RKO (cell line): ENCODE data around the gene MALT1.

ENCODE experiments used
- DNase-seq: peaks from one replicate; pipeline ENCODE4 v3.0.0-alpha.2; 2016; ENCODE audit warnings: low spot score

Gene MALT1

DNA sequence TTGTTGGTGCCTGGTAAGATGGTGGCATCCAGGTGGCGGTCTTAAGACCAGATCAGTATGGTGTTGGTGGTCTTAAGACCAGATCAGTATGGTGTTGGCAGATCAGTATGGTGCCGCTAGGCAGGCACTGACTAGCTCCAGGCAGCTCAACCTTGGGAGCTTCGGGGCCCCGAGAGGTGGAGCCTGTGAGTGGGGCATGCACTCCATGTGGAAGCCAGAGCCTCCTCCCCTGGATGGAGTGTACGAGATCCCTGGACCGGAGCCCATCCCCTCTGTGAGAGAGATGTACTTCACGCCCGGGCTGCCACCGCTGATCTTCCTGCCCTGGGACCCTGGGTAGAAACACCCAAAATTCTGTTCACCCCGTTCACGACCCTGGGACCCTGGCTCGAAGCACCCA, 19.0 kb downstream of the MALT1 start:
- DNase-seq, result no peak

- no peak for DNase-seq
Measured at GRCh38 chr18:58691256-58691655, 20.0 kb downstream of the MALT1 start.

DNA sequence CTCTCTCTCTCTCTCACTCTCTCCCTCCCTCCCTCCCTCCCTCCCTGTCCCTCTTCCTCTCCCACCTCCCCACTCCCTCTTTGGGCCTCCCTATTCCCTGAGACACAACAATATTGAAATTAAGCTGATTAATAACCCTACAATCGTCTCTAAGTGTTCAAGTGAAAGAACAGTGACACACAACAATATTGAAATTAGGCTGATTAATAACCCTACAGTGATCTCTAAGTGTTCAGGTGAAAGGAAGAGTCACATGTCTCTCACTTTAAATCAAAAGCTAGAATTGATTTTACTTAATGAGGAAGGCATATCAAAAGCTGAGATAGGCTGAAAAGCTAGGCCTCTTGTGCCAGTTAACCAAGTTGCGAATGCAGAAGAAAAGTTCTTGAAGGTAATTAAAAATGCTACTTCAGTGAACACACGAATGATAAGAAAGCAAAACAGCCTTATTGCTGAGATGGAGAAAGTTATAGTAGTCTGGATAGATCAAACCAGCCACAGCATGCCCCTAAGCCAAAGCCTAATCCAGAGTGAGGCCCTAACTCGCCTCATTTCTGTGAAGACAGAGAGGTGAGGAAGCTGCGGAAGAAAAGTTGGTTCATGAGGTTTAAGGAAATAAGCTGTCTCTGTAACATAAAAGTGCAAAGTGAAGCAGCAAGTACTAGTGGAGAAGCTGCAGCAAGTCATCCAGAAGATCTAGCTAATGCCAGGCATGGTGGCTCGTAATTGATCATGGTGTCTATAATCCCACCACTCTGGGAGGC, 21.3 kb downstream of the MALT1 start:
- no peak for DNase-seq

- no peak for DNase-seq
Measured at GRCh38 chr18:58694221-58694620, 23.0 kb downstream of the MALT1 start.

GRCh38 chr18:58694720-58695468, 23.6 kb downstream of the MALT1 start:
- DNase-seq, result no peak

DNA sequence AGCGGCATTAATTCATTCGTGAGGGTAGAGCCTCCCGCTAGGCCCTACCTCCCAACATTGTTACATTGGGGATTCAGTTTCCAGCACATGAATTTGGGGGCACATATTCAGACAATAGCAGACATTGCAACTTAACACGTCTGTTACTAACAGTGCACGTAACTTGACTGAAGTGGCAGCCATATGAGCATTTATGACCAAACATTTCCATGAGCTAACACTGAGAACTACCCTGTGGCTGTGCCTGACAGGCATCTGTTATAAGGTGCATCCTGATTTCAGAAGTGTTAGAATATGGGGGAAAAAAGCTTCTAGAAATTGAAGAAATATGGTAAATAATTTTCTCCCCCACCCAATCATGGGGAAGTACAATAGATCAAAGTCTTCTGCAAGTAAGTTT, 24.5 kb downstream of the MALT1 start:
- no peak for DNase-seq

DNA sequence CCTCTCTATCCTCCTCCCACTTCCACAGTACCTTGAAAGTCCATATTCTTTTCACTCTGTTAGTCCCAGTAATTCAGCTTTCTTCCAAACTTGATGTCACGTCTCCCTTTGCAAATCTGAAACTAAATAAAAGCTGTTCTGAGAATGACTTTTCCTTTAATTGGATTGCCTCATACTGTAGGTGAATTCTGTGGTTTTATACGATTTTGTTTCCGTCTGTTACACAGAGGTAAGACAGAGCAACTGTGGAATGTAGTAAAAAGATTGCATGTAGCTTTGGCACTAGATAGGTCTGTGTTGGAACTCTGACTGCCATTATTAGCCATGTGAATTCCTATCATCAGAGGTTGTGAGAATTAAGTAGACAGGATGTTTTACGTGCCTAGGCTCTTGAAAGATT, 25.9 kb downstream of the MALT1 start:
- DNase-seq, result no peak

GRCh38 chr18:58698701-58699193, 27.5 kb downstream of the MALT1 start:
- no peak for DNase-seq

GRCh38 chr18:58699551-58699950, 28.3 kb downstream of the MALT1 start:
- no peak for DNase-seq

DNA sequence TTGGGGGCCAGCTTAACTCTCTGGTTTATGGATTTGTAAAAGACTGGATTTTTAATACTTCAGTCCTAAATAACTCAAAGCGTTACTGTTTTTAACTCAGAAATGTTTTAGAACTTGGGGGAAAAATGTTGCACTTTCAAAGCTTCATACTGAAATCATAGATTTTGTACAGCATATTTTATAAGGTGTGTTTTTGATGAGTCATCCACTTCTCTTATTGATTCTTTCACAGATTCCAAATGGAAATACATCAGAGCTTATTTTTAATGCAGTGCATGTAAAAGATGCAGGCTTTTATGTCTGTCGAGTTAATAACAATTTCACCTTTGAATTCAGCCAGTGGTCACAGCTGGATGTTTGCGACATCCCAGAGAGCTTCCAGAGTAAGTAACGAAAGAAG, 28.9 kb downstream of the MALT1 start:
- no peak for DNase-seq

- DNase-seq, result no peak
Measured at GRCh38 chr18:58712930-58713329, 41.7 kb downstream of the MALT1 start.

DNA sequence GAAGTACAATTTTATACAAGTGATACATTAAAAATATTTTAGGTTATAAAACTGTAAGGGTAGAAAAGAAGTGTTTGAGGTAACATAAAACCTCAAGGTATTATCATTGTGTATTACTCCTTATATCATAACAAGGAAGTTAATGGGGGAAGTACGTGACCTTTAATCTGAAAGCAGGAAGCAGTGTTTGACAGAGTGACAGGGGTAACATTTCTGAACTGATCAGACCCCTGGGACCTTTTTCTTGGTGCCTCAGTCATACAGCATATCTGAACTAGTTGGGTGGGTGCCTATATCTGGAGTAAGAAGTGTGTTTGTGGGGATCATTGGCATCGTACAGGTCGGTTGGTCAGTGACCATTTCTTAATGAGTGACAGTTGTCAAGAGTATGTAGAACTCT, 43.0 kb downstream of the MALT1 start:
- no peak for DNase-seq

GRCh38 chr18:58714821-58715220, 43.6 kb downstream of the MALT1 start:
- DNase-seq, result no peak

- no peak for DNase-seq
Measured at GRCh38 chr18:58715540-58715939, 44.3 kb downstream of the MALT1 start.

GRCh38 chr18:58716060-58716756, 44.9 kb downstream of the MALT1 start:
- DNase-seq, result no peak

DNA sequence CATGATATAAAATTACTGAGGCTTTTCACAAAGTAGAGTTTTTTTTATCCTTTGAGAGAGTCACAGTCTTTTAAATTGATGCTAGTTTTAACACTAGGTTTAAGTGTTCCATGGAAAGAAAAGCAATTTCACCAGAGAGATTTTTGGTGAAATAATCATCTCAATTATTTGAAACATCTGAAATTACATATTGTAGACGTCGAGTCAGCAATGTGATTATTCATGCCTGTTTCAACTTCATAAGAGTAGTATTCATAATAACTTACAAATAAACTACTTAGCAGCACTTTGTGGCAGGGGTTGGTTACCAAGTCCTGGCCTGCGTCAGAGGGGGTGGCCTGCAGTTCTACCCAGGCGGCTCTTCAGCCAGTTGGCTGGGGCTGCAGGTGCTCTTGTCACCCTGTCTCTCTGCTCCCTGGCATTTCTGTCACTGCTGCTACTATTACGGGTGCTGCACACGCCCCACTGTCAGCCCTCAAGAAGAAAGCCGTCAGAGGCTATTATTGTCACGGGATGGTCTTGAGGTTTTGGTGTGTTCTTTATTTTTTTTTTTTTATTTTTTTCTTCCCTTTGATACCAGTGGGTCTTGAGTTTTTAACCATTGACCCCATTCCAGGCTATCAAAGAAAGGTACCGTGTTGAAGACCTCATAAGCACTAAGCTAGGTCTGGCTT, 50.4 kb downstream of the MALT1 start:
- DNase-seq, result no peak

DNA sequence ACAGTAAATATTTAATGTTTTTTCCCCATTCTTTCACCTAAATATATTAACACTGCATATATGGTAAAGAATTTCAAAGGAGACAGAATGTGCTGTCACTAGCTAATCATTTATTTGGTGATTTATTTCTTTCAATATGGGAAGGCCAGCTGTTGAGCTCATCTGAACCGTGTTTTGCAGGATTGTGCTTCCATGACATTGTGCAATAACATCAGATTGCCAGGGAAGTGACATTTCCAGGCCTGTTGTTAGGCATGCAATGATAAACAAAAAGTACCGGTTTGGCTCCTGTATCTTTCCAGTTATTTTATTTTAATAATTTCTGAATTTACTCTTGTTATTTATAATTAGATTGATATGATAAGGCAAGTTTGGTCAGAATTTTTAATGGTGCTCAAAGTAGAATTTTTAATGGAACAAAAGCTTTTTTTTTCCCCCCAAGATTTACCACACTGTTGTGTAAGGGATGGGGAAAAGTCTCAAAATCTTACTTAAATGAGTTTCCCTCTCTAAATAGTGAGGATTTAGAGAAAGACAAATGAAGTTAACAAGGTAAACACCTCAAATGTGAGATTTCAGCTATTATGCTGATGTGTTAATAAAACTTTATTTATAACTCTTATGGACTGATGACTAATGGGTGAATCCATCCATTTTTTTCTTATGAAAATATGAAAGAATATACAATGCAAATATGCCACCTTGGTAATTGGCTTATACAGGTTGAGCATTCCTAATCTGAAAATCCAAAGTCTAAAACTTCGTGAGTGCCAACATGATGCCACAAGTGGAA, 52.7 kb downstream of the MALT1 start:
- no peak for DNase-seq

DNA sequence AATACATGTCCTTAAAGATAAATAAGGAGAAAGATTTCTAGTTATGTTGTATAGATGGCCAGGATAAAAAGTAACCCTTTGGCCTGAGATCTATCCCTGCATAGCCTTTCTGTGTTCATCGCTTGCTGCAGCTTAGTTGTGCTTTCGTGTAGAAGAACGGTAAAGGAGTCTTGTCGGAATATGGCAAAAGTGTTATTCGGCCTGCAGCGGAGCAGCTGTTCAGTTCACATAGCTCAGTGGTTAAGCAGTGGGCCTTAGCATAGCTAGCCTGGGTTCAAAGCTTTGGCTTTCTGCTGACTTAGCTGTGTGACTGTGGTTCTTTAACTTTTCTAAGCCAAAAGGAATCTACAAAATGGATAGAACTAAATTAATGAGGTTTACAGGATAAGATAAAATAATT, 55.4 kb downstream of the MALT1 start:
- DNase-seq, result no peak

DNA sequence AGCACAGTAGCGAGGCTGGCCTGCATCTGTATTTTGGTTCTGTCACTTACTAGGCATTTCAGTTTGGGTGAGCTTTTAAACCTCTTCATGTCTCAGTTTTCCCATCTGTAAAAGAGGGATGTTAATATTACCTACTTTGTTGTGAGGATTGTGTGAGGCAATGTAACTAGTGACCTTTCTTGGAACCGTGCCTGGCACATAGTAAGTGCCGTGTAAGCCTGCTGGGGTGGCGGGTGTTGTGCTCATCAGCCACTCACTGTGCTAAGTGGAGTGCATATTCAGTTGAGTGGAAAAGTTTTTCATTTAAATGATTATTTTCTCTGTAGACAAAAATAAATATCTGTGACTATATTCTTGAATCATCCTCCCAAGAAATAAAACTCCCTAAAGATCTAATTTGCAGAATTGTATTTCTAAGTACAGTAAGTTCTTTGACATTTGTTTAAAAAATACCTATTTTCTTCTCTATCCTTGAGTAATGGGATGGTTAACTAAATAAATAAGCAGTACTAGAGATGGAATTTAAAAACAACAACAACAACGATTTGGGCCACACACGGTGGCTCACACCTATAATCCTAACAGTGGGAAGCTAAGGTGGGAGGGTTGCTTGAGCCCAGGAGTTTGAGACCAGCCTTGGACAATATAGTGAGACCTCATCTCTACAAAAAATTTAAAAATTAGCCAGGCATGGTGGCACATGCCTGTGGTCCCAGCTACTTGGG, 56.7 kb downstream of the MALT1 start:
- no peak for DNase-seq

DNA sequence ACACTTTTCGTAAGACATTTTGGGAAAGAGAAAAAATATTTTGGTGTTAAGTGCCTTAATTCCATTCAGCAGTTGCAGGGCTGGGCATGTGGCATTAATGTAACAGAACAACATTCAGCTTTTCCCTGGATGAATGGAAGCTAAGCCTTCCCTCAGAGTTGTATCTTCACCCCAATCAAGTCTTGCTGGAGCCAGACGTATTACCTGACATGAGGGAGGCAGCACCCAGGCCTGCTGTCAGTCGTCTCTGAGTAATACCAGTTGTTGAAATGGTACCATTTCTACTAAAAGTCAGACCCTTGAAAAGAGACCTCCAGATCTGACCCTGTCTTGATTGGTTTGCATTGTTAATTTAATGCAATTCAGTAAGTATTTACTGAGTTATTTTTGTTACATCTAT, 57.5 kb downstream of the MALT1 start:
- no peak for DNase-seq

DNA sequence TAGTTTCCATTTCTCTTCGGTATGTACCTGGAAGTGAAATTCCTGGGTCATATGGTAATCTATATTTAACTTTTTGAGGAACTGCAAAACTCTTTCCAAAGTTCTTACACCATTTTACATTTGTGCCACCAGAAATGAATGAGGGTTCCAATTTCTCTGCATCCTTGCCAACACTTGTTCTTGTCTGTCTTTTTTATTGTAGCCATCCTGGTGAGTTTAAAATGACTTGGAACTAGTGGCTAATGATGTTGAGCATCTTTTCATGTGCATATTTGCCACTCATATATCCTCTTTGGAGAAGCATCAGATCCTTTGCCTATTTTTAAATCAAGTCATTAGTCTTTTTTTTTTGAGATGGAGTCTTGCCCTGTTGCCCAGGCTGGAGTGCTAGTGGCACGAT, 59.4 kb downstream of the MALT1 start:
- no peak for DNase-seq
